HepG2 (cell line): Measurements from ENCODE around the gene ZFAND6. TPM values are rescaled to one million over a fixed set of nuclear protein-coding genes. Genes with fewer than 3 reads are reported as not detected.
A peak's percentile ranks its signal among the peaks of the same experiment; 100 is the strongest.

ENCODE experiments used
- DPF2 ChIP-seq: sonication (generic); formaldehyde crosslinking; IDR thresholded peaks from 2 replicates; pipeline ENCODE4 v1.4.0; 2020; ENCODE audit warnings: mild to moderate bottlenecking, low read depth, missing genetic modification reagents, borderline replicate concordance
- ELF4 ChIP-seq: sonication (generic); formaldehyde crosslinking; IDR thresholded peaks from 2 replicates; pipeline ENCODE4 v1.5.0; 2020; ENCODE audit warnings: missing genetic modification reagents, mild to moderate bottlenecking, moderate library complexity, borderline replicate concordance
- EP300 ChIP-seq, 3 experiments: sonication (generic) in 1 of 3; formaldehyde crosslinking in 1 of 3; IDR thresholded peaks; 2 replicates each; pipeline versions ENCODE4 v1.5.1 to v1.6.1; 2011 to 2020; ENCODE audit warnings: low read depth in 2 of 3, low read length in 2 of 3, borderline replicate concordance in 1 of 3, improper control_type of control experiment in 1 of 3, mild to moderate bottlenecking in 1 of 3, missing genetic modification reagents in 1 of 3, moderate library complexity in 1 of 3
- FOSL1 ChIP-seq: sonication (generic); formaldehyde crosslinking; IDR thresholded peaks from 2 replicates; pipeline ENCODE4 v1.9.0; 2021; ENCODE audit warnings: missing genetic modification reagents, borderline replicate concordance
- HNRNPLL ChIP-seq: fragments of 200-400 bp; formaldehyde crosslinking; IDR thresholded peaks from 2 replicates; pipeline ENCODE4 v1.6.1; 2017; ENCODE audit warnings: mild to moderate bottlenecking, low read depth, low read length; ENCODE audit not compliant: poor library complexity, severe bottlenecking
- ISL2 ChIP-seq: sonication (generic); formaldehyde crosslinking; IDR thresholded peaks from 2 replicates; pipeline ENCODE4 v1.5.0; 2020; ENCODE audit warnings: missing genetic modification reagents
- MAZ ChIP-seq, 2 experiments: sonication (generic) in 1 of 2; formaldehyde crosslinking in 1 of 2; IDR thresholded peaks; 2 replicates each; pipeline versions ENCODE4 v1.5.0 to v1.6.1; 2012 to 2020; ENCODE audit warnings: low read depth in 2 of 2, mild to moderate bottlenecking in 2 of 2, borderline replicate concordance in 1 of 2, improper control_type of control experiment in 1 of 2, low read length in 1 of 2, missing genetic modification reagents in 1 of 2, moderate library complexity in 1 of 2
- MLXIP ChIP-seq: sonication (generic); formaldehyde crosslinking; IDR thresholded peaks from 2 replicates; pipeline ENCODE4 v1.9.0; 2021; ENCODE audit warnings: missing genetic modification reagents, borderline replicate concordance
- PHF21A ChIP-seq: sonication (generic); formaldehyde crosslinking; IDR thresholded peaks from 2 replicates; pipeline ENCODE4 v1.5.0; 2020; ENCODE audit warnings: mild to moderate bottlenecking, missing genetic modification reagents
- PPARG ChIP-seq: conservative IDR thresholded peaks from 2 replicates; pipeline ENCODE4 v1.6.1; 2016; ENCODE audit warnings: missing biosample characterization, missing genetic modification reagents
- SIX1 ChIP-seq: sonication (generic); formaldehyde crosslinking; IDR thresholded peaks from 2 replicates; pipeline ENCODE4 v1.4.0; 2020; ENCODE audit warnings: missing genetic modification reagents, borderline replicate concordance
- SKI ChIP-seq: fragments of 450-650 bp; IDR thresholded peaks from one replicate; pipeline ENCODE4 v1.6.1; 2018; ENCODE audit warnings: mild to moderate bottlenecking; ENCODE audit not compliant: partially characterized antibody
- TAF15 ChIP-seq: fragments of 200-400 bp; formaldehyde crosslinking; IDR thresholded peaks from one replicate; pipeline ENCODE4 v1.6.1; 2018; ENCODE audit warnings: mild to moderate bottlenecking, low read depth, low read length; ENCODE audit not compliant: poor library complexity, severe bottlenecking
- TARDBP ChIP-seq: sonication (generic); formaldehyde crosslinking; IDR thresholded peaks from 2 replicates; pipeline ENCODE4 v1.8.0; 2022; ENCODE audit warnings: mild to moderate bottlenecking, missing genetic modification reagents
- ZBTB7B ChIP-seq: sonication (generic); formaldehyde crosslinking; IDR thresholded peaks from 2 replicates; pipeline ENCODE4 v1.4.0; 2020; ENCODE audit warnings: missing genetic modification reagents
- ZMYM4 ChIP-seq: sonication (generic); formaldehyde crosslinking; IDR thresholded peaks from 2 replicates; pipeline ENCODE4 v1.8.1; 2023; ENCODE audit warnings: mild to moderate bottlenecking, missing genetic modification reagents
- ZNF251 ChIP-seq: sonication (generic); formaldehyde crosslinking; IDR thresholded peaks from 2 replicates; pipeline ENCODE4 v1.9.0; 2021; ENCODE audit warnings: mild to moderate bottlenecking, missing genetic modification reagents
- ZNF362 ChIP-seq: sonication (generic); formaldehyde crosslinking; IDR thresholded peaks from 2 replicates; pipeline ENCODE4 v1.4.0; 2020; ENCODE audit warnings: missing genetic modification reagents, mild to moderate bottlenecking, borderline replicate concordance
- ZNF558 ChIP-seq: sonication (generic); formaldehyde crosslinking; IDR thresholded peaks from 2 replicates; pipeline ENCODE4 v1.9.0; 2022; ENCODE audit warnings: mild to moderate bottlenecking, missing genetic modification reagents, borderline replicate concordance
- ZNF7 ChIP-seq: IDR thresholded peaks from 2 replicates; pipeline ENCODE4 v1.6.1; 2016; ENCODE audit warnings: missing biosample characterization, missing genetic modification reagents
- polyA plus RNA-seq, 8 experiments: library from polyadenylated mRNA; depleted of rRNA in 3 of 8; stranded (reverse) in 7 of 8; unstranded in 1 of 8; fragments of >200 nt; fragmentation: Illumina TruSeq in 4 of 8; extraction: Trizol in 4 of 8; gene quantifications; 2 replicates each; pipeline versions ENCODE4 v1.2.1 to v1.2.3, GENCODE V29; 2011 to 2016; ENCODE audit warnings: low read depth in 4 of 8, missing spikeins in 1 of 8, mixed read lengths in 1 of 8; ENCODE audit not compliant: insufficient read depth in 1 of 8
- total RNA-seq, 5 experiments: library from RNA; depleted of rRNA; stranded (reverse); fragments of >200 nt; fragmentation: Illumina TruSeq; extraction: Trizol; gene quantifications; 2 replicates each; pipeline ENCODE4 v1.2.3, GENCODE V29; 2016; ENCODE audit warnings: low read depth in 1 of 5
- TF ChIP-seq, protein P1 (sequence below), 2 experiments: IDR thresholded peaks; 2 replicates each; pipeline ENCODE4 v1.6.1; 2011 to 2012; ENCODE audit warnings: low read length in 2 of 2, borderline replicate concordance in 1 of 2, low read depth in 1 of 2, mild to moderate bottlenecking in 1 of 2, moderate library complexity in 1 of 2

ZFAND6 gene
- total and polyA plus RNA-seq, 2 of the 13 experiments (the other 11 are each of a cell fraction or from before 2014, with no cell fraction given): 84.2 to 115 TPM

DNA sequence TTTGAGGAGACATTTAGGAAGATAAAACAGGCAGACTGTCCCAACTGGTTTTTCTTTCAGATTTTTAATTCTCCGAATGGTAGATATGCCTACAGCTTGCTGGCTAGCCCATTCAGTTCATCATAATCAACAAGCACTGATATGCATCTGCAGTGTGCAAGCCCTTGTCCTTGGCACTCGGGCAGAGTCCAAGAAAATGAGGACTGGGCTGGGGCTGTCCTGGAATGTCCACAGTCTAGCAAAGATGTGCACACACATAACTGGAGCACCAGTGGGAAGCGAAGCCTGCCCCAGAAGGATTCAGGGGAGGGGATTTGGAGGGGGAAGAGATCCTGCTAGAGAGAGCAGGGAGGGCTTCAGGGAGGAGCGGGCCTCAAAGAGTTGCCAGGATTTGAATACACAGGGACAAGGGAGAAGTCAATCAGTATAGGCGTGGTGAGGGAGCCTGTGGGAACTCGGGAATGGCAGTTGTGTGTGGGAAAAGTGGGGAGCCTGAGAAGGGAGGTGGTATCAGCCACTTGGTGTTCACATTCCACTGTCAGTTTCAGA, 102.1 kb downstream of the ZFAND6 start (continued):
- TF ChIP-seq ZNF362 (CRISPR knock-in tag) (no peak), MLXIP (no peak), ZNF251 (CRISPR knock-in tag) (no peak), TARDBP (CRISPR knock-in tag) (no peak), SKI (no peak), SIX1 (CRISPR knock-in tag) (no peak), TAF15 (no peak), ISL2 (CRISPR knock-in tag) (no peak), HNRNPLL (no peak), PHF21A (no peak), ZMYM4 (CRISPR knock-in tag) (0 out of 2 replicates have a peak, but pooled peaks have one; percentile 22), ELF4 (CRISPR knock-in tag) (no peak), ZNF558 (CRISPR knock-in tag) (no peak), ZBTB7B (no peak), DPF2 (no peak), MAZ (IDR thresholded peaks at IDR 0.05; ENCODE audit: borderline replicate concordance, low read depth, low read length) (no peak), MAZ (CRISPR knock-in tag; IDR thresholded peaks at IDR 0.05; ENCODE audit: low read depth) (0 out of 2 replicates have a peak, but pooled peaks have one; percentile 38), PPARG (CRISPR knock-in tag) (no peak), ZNF7 (CRISPR knock-in tag) (peak; percentile 48; the same call in 1 of the 2 replicates), EP300 (IDR thresholded peaks at IDR 0.05; ENCODE audit: low read depth in 2 of 2, low read length in 2 of 2) (0 out of 4 replicates have a peak, but pooled peaks of 1 of the 2 experiments have one; percentile 21), EP300 (CRISPR knock-in tag; IDR thresholded peaks at IDR 0.05; ENCODE audit: borderline replicate concordance) (no peak), FOSL1 (CRISPR knock-in tag) (no peak)
- TF ChIP-seq, protein P1, sequence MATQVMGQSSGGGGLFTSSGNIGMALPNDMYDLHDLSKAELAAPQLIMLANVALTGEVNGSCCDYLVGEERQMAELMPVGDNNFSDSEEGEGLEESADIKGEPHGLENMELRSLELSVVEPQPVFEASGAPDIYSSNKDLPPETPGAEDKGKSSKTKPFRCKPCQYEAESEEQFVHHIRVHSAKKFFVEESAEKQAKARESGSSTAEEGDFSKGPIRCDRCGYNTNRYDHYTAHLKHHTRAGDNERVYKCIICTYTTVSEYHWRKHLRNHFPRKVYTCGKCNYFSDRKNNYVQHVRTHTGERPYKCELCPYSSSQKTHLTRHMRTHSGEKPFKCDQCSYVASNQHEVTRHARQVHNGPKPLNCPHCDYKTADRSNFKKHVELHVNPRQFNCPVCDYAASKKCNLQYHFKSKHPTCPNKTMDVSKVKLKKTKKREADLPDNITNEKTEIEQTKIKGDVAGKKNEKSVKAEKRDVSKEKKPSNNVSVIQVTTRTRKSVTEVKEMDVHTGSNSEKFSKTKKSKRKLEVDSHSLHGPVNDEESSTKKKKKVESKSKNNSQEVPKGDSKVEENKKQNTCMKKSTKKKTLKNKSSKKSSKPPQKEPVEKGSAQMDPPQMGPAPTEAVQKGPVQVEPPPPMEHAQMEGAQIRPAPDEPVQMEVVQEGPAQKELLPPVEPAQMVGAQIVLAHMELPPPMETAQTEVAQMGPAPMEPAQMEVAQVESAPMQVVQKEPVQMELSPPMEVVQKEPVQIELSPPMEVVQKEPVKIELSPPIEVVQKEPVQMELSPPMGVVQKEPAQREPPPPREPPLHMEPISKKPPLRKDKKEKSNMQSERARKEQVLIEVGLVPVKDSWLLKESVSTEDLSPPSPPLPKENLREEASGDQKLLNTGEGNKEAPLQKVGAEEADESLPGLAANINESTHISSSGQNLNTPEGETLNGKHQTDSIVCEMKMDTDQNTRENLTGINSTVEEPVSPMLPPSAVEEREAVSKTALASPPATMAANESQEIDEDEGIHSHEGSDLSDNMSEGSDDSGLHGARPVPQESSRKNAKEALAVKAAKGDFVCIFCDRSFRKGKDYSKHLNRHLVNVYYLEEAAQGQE (IDR thresholded peaks at IDR 0.05; ENCODE audit: borderline replicate concordance in 1 of 2, low read depth in 1 of 2, low read length in 2 of 2): 0 out of 4 replicates have a peak, but pooled peaks of 1 of the 2 experiments have one; percentile 19
